ENCODE measurements around the gene WDR3.

Gene WDR3

DNA sequence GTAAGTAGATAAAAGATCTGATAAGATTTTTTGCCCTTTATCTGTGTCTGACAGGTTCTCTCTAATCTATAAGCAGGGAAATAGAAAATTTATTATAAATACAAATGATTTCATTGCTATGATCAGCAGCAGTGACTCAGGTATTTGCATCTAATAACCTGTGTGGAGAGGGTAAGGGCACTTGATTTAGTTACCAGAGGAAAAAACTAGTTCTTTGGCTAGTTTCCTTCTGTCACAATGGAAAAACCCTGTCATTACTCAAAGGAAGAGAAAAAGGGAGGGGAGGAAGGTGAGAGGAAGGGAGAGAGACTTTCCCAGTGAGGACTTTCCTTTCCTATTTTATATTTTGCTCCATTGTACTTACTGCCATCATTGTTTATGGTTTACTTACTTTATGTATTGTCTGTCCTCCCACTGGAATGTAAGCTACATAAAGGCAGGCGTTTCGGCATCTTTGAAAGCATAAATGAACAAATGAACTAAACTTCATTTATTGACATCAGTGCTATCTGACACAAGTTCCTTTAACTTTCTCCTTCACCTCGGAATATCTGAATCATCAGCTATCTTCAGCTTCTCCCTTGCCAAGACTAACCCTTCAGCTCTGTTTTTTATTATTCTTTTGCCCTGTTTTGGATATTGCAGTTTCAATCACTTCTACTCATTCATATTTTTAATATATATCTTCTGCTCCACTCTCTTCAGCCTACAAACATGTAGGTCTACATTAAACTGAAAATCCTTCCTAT, 34.9 kb downstream of the WDR3 start:
- Histone ChIP-seq H3K9ac (ENCODE audit: low read length) (no peak overlapping the region), H3K4me3 (ENCODE audit: low read length) (no peak overlapping the region), H3K4me1 (ENCODE audit: control insufficient read depth, insufficient read depth, low read length) (no peaks in the 10 kb centered on the region), H3K27me3 (ENCODE audit: control insufficient read depth, insufficient read depth, low read length) (no peaks in the 10 kb centered on the region), H3K36me3 (ENCODE audit: control insufficient read depth, insufficient read depth, low read length) (no peaks in the 10 kb centered on the region), H3K9me3 (ENCODE audit: control insufficient read depth, low read length) (no peaks in the 10 kb centered on the region)

DNA sequence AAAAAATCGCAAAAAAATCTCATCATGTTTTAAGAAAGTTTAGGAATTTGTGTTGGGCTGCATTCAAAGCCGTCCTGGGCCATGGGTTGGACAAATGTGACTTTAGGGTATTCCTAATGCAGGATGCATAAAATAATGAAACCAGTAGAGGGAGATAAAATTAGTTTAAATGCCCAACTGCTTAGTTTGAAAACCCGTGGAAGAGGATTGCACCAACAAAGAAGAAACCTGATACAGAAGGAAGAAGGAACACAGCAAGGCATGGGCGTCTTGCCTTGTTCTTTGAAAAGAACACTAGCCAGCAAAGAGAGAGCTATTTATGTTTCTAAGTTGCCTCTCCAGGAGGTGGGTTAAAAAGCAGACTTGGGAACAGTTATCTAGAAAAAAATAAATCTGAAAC, 37.9 kb downstream of the WDR3 start:
- Histone ChIP-seq H3K4me1 (ENCODE audit: control insufficient read depth, insufficient read depth, low read length) (no peaks in the 10 kb centered on the region), H3K9ac (ENCODE audit: low read length) (no peak overlapping the region), H3K9me3 (ENCODE audit: control insufficient read depth, low read length) (no peaks in the 10 kb centered on the region), H3K27me3 (ENCODE audit: control insufficient read depth, insufficient read depth, low read length) (no peaks in the 10 kb centered on the region), H3K36me3 (ENCODE audit: control insufficient read depth, insufficient read depth, low read length) (no peaks in the 10 kb centered on the region), H3K4me3 (ENCODE audit: low read length) (no peak overlapping the region)

- Histone ChIP-seq H3K27me3 (ENCODE audit: control insufficient read depth, insufficient read depth, low read length) (no peaks in the 10 kb centered on the region), H3K9ac (ENCODE audit: low read length) (no peak overlapping the region), H3K4me1 (ENCODE audit: control insufficient read depth, insufficient read depth, low read length) (no peaks in the 10 kb centered on the region), H3K36me3 (ENCODE audit: control insufficient read depth, insufficient read depth, low read length) (no peaks in the 10 kb centered on the region), H3K4me3 (ENCODE audit: low read length) (no peak overlapping the region), H3K9me3 (ENCODE audit: control insufficient read depth, low read length) (no peaks in the 10 kb centered on the region)
Measured at GRCh38 chr1:117967881-117968280, 38.3 kb downstream of the WDR3 start.

DNA sequence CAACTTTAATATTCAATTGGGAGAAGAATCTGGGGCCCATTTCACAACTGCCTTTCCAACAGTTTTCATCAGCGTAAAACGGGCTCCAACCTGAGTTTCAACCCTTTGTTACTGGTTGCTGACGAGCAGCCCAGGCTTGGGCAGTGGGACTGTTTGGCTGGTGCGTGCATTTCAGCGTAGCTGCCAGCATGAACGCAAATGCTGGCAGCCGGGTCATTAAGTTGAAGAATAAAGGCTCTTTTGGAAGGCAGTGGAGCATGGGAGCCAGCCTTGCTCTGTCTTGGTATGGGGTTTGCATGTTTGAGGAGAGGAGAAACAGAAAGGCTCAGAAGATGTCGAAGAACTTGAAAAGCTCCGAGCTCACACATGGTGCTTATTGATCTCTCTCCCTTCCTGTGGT, 40.7 kb downstream of the WDR3 start:
- Histone ChIP-seq H3K9me3 (ENCODE audit: control insufficient read depth, low read length) (no peaks in the 10 kb centered on the region), H3K4me1 (ENCODE audit: control insufficient read depth, insufficient read depth, low read length) (no peaks in the 10 kb centered on the region), H3K4me3 (ENCODE audit: low read length) (no peak overlapping the region), H3K9ac (ENCODE audit: low read length) (no peak overlapping the region), H3K36me3 (ENCODE audit: control insufficient read depth, insufficient read depth, low read length) (no peaks in the 10 kb centered on the region), H3K27me3 (ENCODE audit: control insufficient read depth, insufficient read depth, low read length) (no peaks in the 10 kb centered on the region)

DNA sequence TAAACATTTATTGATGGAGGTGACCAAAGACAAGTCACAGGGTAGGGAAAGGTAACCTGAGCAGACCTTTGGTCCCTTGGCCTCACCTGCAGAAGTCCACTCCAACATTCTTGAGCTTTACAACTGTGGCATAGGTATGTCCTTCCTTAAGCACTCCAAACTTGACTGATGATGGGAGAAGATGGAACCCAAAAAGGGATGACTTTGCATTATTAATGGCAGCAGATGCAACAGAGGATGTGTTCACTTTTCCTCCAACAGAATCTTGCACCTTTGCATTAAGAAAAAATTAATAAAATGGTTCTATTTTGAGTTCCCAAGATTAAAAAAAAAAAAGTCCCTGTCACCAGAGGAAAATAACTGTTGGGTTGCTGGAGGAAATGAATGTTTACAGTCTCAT, 42.2 kb downstream of the WDR3 start:
- H3K9me3 ChIP-seq (ENCODE audit: control insufficient read depth, low read length): no peaks in the 10 kb centered on the region
- no peak overlapping the region for H3K9ac ChIP-seq (ENCODE audit: low read length)
- H3K27me3 ChIP-seq (ENCODE audit: control insufficient read depth, insufficient read depth, low read length): no peaks in the 10 kb centered on the region
- H3K36me3 ChIP-seq (ENCODE audit: control insufficient read depth, insufficient read depth, low read length): no peaks in the 10 kb centered on the region
- H3K4me1 ChIP-seq (ENCODE audit: control insufficient read depth, insufficient read depth, low read length): no peaks in the 10 kb centered on the region
- H3K4me3 ChIP-seq (ENCODE audit: low read length): no peak overlapping the region

DNA sequence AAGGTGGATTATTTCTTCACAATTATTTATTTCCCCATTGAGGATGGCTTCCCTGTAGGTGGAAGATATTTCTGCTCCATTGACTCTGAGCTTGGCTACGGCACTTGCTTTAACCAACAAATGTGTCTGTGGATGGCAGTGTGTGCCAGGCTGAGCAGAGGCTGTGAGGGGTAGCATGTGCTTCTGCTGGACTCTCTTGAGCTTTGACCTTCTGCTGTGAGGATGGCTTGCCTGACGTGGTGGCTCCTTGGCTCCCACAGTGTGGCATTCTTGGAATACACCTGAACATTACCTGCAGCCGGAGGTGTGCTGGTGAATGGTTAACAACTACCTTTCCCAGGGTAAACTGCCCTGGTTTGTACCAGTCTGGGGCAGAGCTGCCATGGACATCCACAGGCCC, 46.8 kb downstream of the WDR3 start:
- Histone ChIP-seq H3K27me3 (ENCODE audit: control insufficient read depth, insufficient read depth, low read length) (no peaks in the 10 kb centered on the region), H3K9ac (ENCODE audit: low read length) (no peak overlapping the region), H3K9me3 (ENCODE audit: control insufficient read depth, low read length) (no peaks in the 10 kb centered on the region), H3K36me3 (ENCODE audit: control insufficient read depth, insufficient read depth, low read length) (no peaks in the 10 kb centered on the region), H3K4me1 (ENCODE audit: control insufficient read depth, insufficient read depth, low read length) (no peaks in the 10 kb centered on the region), H3K4me3 (ENCODE audit: low read length) (no peak overlapping the region)

- Histone ChIP-seq H3K9me3 (ENCODE audit: control insufficient read depth, low read length) (no peaks in the 10 kb centered on the region), H3K4me1 (ENCODE audit: control insufficient read depth, insufficient read depth, low read length) (no peaks in the 10 kb centered on the region), H3K4me3 (ENCODE audit: low read length) (no peak overlapping the region), H3K27me3 (ENCODE audit: control insufficient read depth, insufficient read depth, low read length) (no peaks in the 10 kb centered on the region), H3K36me3 (ENCODE audit: control insufficient read depth, insufficient read depth, low read length) (no peaks in the 10 kb centered on the region), H3K9ac (ENCODE audit: low read length) (no peak overlapping the region)
Measured at GRCh38 chr1:117981455-117982192, 52.1 kb downstream of the WDR3 start.

- no peak overlapping the region for H3K4me3 ChIP-seq (ENCODE audit: low read length)
- H3K27me3 ChIP-seq (ENCODE audit: control insufficient read depth, insufficient read depth, low read length): no peaks in the 10 kb centered on the region
- no peak overlapping the region for H3K9ac ChIP-seq (ENCODE audit: low read length)
- no peaks in the 10 kb centered on the region for H3K9me3 ChIP-seq (ENCODE audit: control insufficient read depth, low read length)
- H3K4me1 ChIP-seq (ENCODE audit: control insufficient read depth, insufficient read depth, low read length): no peaks in the 10 kb centered on the region
- H3K36me3 ChIP-seq (ENCODE audit: control insufficient read depth, insufficient read depth, low read length): no peaks in the 10 kb centered on the region
Measured at GRCh38 chr1:117985239-117985638, 55.7 kb downstream of the WDR3 start.

- Histone ChIP-seq H3K4me1 (ENCODE audit: control insufficient read depth, insufficient read depth, low read length) (no peaks in the 10 kb centered on the region), H3K9ac (ENCODE audit: low read length) (no peak overlapping the region), H3K4me3 (ENCODE audit: low read length) (no peak overlapping the region), H3K36me3 (ENCODE audit: control insufficient read depth, insufficient read depth, low read length) (no peaks in the 10 kb centered on the region), H3K9me3 (ENCODE audit: control insufficient read depth, low read length) (no peaks in the 10 kb centered on the region), H3K27me3 (ENCODE audit: control insufficient read depth, insufficient read depth, low read length) (no peaks in the 10 kb centered on the region)
Measured at GRCh38 chr1:117985973-117986372, 56.4 kb downstream of the WDR3 start.

DNA sequence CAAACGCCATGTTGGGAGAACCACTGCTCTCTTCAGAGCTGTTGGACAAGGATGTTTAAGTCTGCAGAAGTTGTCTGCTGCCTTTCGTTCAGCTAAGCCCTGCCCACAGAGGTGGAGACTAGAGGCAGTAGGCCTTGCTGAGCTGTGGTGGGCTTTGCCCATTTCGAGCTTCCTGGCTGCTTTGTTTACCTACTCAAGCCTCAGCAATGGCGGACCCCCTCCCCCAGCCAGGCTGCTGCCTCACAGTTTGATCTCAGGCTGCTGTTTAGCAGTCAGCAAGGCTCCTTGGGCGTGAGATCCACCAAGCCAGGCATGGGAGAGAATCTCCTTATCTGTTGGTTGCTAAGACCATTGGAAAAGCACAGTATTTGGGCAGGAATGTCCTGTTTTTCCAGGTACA, 74.8 kb downstream of the WDR3 start:
- H3K4me3 ChIP-seq (ENCODE audit: low read length): no peak overlapping the region
- H3K27me3 ChIP-seq (ENCODE audit: control insufficient read depth, insufficient read depth, low read length): no peaks in the 10 kb centered on the region
- no peaks in the 10 kb centered on the region for H3K4me1 ChIP-seq (ENCODE audit: control insufficient read depth, insufficient read depth, low read length)
- no peak overlapping the region for H3K9ac ChIP-seq (ENCODE audit: low read length)
- no peaks in the 10 kb centered on the region for H3K36me3 ChIP-seq (ENCODE audit: control insufficient read depth, insufficient read depth, low read length)
- H3K9me3 ChIP-seq (ENCODE audit: control insufficient read depth, low read length): no peaks in the 10 kb centered on the region

DNA sequence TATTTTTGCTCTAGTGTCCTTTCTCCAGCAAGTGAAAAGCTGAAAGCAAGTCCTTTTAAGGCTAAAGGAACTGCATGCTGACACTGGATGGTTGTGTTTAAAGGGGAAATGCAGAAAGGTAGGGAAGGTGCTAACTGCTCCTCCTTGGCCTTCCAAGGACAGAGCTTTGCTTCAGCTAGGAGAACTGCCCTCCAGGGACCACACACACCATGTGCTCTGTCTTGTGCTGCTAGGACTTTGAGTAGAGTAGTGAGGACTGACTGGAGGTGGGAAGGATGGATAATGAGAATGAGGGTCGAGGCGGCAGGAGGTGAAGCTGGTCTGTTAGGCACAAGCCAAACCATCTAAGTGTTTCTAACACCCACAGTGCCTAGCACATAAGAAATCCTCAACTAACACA, 77.9 kb downstream of the WDR3 start:
- Histone ChIP-seq H3K4me1 (ENCODE audit: control insufficient read depth, insufficient read depth, low read length) (no peaks in the 10 kb centered on the region), H3K9ac (ENCODE audit: low read length) (no peak overlapping the region), H3K9me3 (ENCODE audit: control insufficient read depth, low read length) (no peaks in the 10 kb centered on the region), H3K27me3 (ENCODE audit: control insufficient read depth, insufficient read depth, low read length) (no peaks in the 10 kb centered on the region), H3K4me3 (ENCODE audit: low read length) (no peak overlapping the region), H3K36me3 (ENCODE audit: control insufficient read depth, insufficient read depth, low read length) (no peaks in the 10 kb centered on the region)

GRCh38 chr1:118008011-118008410, 78.5 kb downstream of the WDR3 start:
- Histone ChIP-seq H3K36me3 (ENCODE audit: control insufficient read depth, insufficient read depth, low read length) (no peaks in the 10 kb centered on the region), H3K9ac (ENCODE audit: low read length) (no peak overlapping the region), H3K4me3 (ENCODE audit: low read length) (no peak overlapping the region), H3K27me3 (ENCODE audit: control insufficient read depth, insufficient read depth, low read length) (no peaks in the 10 kb centered on the region), H3K9me3 (ENCODE audit: control insufficient read depth, low read length) (no peaks in the 10 kb centered on the region), H3K4me1 (ENCODE audit: control insufficient read depth, insufficient read depth, low read length) (no peaks in the 10 kb centered on the region)

Data from mucosa of stomach (tissue), 1 donor.